Right renal pelvis (tissue), 4 donors: ENCODE measurements around the gene KCNH8. TPM values are rescaled to one million over a fixed set of nuclear protein-coding genes. Genes with fewer than 3 reads are reported as not detected.
"Not testable (repeated sequence)": the region's sequence is repeated elsewhere in the genome, so short reads cannot be mapped to it uniquely, and the experiment has no call there.

Source experiments
- DNase-seq, 4 donors: peaks; one replicate each; pipeline ENCODE4 v3.0.0-alpha.2; 2013; ENCODE audit warnings: low read depth in 4 of 4, low spot score in 3 of 4, missing footprints in 1 of 4
- polyA plus RNA-seq, 4 donors: library from polyadenylated mRNA; unstranded; fragments of 120-200 nt; gene quantifications; one replicate each; pipeline ENCODE4 v1.2.1, GENCODE V29; 2013; ENCODE audit not compliant: insufficient read length in 4 of 4

Gene KCNH8
- polyA plus RNA-seq: 1 to 10 TPM in 2 of 4 donors, under 1 TPM in 2; 0.97 to 1.3 (median 1.0) TPM

DNA sequence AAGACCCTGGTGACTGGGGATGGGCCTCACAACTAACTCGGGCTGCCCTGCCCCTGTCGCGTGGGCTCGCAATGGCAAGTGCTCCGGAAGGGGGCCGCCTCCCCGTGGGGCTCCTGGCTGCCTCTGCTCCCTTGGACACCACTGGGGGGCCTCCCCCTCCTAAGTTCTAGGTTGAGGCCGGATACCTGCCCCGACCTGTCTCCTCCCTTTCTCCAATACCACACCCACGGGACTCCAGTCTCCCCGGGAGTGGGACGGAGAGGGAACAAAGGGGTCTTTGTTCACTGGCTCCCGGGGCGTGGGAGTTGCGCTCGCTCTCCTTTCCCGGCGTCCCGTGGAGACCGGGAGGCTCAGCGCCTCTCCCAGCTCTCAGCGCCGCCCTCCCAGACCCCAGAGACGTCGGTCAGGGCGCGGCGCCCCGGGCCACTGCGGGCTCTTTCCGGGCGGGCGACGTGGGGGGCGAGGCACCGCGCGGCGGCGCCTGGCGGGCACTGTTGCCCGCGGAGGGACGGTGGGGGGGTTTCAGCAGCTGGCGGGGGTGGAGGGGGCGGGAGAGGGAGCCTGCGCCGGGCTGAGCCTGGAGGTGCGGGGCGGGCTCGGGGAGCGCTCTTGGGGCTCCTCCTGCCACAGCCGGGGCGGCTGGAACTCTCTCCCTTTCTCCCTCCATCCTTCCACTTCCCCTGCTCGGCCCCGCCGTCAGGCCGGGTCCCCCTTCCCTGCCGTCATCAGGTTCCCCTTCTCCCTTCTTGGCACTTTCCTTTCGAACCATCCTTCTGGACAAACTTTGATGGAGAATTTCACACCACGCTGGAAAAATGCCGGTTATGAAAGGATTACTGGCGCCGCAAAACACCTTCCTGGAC, at the start of gene KCNH8:
Gene KCNH8 (plus strand): TSS at position 606 of the 863 bp plus-strand sequence. CDS start 210 bp downstream, at position 816.
- DNase-seq: no peak

GRCh38 chr3:19102654-19103290, 45.5 kb upstream of the KCNH8 start:
- not testable (repeated sequence) for DNase-seq

GRCh38 chr3:19103510-19103909, 44.8 kb upstream of the KCNH8 start:
- DNase-seq: no peak

- DNase-seq: no peak
Measured at GRCh38 chr3:19104459-19104858, 43.9 kb upstream of the KCNH8 start.

DNA sequence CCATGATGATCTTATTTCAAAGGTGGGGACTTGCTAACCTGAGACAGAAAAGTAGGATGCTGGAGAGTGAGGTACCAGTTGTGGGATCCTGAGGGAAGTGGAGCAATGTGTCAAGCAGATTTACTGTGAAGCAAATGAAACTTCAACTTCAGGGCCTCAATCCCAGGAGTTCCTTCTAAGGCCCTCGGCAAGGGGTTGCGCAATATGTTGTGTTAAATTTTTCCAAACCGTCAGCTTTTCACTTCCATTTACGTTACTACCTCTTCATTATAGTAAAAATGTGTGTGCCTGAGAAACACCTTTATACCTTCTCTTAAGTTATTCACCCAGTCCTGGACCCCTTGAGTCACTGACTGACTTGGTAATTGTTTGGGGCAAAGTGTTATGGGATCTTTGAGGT, 42.5 kb upstream of the KCNH8 start:
- DNase-seq: no peak

- DNase-seq: no peak
Measured at GRCh38 chr3:19106307-19106706, 42.0 kb upstream of the KCNH8 start.

DNA sequence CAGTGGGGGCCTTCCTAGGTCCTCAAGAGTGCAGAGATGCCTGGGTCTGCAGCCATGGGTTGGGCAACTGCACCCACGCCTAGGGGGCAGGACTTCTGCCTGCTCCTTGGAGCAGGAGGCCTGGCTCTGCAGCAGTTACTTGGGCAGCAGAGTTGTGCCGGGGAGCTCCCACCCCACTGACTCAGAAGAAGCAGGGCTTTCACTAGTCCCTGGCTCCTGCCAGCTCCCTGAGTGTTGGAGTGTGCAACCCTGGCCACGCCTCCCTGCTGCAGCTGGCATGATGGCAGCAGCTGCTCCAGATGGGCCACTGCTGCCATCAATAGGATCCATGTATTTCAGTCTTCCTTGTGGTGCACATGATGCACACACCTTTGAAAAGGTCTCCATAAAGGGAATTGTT, 40.6 kb upstream of the KCNH8 start:
- no peak for DNase-seq

DNA sequence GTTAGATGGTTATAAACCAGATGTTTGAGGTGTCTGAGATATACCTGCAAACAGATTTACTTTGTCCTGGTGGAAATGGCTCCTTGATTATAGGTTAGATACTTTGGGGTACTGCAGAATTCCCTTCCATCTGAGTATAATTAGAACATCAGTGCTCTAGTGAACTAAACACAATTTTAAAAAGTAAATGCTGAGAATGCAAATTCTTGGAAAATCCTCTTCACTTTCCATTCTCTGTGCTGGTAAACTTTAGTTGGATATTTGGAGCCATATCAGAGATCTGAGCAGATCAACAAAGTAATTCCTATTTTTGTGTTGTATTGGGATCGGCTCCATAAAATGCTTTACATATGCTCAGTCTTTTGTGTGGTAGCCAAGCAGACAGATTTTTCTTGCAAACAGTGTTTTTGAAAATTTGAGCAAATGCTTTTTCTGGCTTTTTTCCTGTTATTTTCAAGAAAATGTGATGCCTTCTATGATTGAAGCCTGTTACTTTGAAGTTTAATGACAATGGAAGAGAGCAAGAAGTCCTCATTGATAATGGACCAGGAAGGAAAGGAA, 37.9 kb upstream of the KCNH8 start:
- no peak for DNase-seq

GRCh38 chr3:19114461-19114860, 33.8 kb upstream of the KCNH8 start:
- no peak for DNase-seq

DNA sequence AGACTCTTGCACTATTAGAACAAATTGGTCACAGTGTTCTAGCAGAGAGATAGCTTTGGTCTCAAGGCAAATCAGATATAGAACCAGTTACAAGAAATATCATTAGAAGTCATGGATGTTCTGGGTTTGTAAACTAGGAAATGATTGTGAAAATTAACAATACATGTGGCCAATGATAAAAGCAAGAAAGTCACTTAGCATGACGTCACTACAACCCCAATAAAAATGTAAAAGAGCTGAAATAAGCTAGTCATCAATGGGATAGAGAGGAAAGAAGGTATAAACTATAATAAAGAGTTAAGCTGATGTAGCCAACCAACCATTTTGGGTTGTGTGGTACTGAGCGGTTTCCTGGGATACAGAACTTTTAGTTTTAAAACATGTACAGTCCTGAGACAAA, 32.1 kb upstream of the KCNH8 start:
- no peak for DNase-seq

- no peak for DNase-seq
Measured at GRCh38 chr3:19124752-19125151, 23.6 kb upstream of the KCNH8 start.

DNA sequence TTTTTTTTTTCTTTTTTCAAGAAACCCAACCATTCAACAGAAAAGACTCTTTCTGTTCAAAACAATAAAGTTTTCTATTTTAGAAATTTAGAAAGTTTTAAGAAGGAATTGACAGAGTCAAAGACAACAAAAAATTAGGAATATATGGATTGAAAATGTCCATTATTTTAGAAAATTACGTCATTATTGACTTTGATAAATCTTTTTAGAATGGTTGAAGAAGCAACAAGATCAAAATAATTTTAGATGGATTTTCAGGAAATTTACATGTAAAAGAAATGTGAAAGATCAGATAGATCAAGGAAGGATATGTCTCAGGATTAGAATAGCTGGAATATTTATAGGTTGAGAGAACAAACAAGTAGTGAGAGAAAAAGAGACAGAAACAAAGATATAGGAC, 8.4 kb upstream of the KCNH8 start:
- no peak for DNase-seq

GRCh38 chr3:19146685-19147650, 1.3 kb upstream of the KCNH8 start:
- peak; percentile 69 to 80 (median 76) for DNase-seq

- DNase-seq: no peak
Measured at GRCh38 chr3:19148768-19149091, 420 bp downstream of the KCNH8 start.

GRCh38 chr3:19149368-19149767, 1.1 kb downstream of the KCNH8 start:
- DNase-seq: peak in 3 of 4 donors; percentile 40 to 54 (median 47)

DNA sequence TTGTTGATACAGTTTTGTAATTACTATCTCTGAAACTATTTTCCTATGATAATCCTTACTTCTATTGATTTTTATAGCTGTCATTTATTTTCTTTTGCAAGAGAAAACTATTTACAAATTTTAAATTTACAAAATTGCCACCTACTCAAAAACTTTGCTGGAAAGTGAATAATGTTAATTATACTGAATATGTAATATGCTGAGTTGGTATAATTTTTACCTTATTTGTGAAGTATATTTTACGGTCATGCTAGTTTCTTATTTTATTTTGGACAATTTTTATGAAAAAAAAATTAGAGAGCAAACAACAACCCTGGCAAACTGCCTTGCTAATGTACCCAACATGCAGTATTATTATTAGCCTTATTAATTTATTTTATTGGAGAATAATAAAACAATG, 2.9 kb downstream of the KCNH8 start:
- DNase-seq: no peak

- no peak for DNase-seq
Measured at GRCh38 chr3:19154693-19155250, 6.5 kb downstream of the KCNH8 start.

GRCh38 chr3:19155375-19155774, 7.1 kb downstream of the KCNH8 start:
- no peak for DNase-seq

GRCh38 chr3:19159966-19160635, 11.8 kb downstream of the KCNH8 start:
- DNase-seq: no peak

DNA sequence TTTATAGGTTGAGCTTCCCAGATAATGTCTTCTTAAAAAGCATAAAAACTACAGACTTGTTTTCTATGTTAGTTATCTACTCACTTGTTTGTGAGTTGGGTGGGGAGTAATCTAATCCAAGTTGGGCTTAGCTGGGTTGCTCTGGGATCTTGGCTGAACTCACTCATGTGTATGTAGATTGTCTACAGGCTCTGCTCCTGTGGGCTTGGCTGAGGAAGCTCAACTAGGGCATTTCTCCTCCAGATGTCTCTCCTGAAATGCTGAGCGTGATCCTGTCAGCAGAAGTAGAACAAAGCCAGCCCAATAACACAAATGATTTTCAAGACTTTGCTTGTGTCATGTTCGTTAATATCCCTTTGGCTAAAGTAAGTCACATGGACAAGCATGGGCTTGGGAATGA, 17.3 kb downstream of the KCNH8 start:
- no peak for DNase-seq
